BJ (cell line): ENCODE measurements around the gene COLGALT1. TPM values are rescaled to one million over a fixed set of nuclear protein-coding genes. Genes with fewer than 3 reads are reported as not detected.

ENCODE experiments used
- CTCF ChIA-PET: fragments of 350-600 bp; formaldehyde crosslinking; extraction: SDS; loops from one replicate; lab custom pipeline; 2021; ENCODE audit warnings: antibody characterized with exemption, inconsistent platforms; lab: Yijun Ruan, JAX
- POLR2A ChIA-PET: fragments of 300-600 bp; sonication (Branson Sonifier 250); formaldehyde crosslinking; extraction: SDS; loops from one replicate; lab custom pipeline; 2021; ENCODE audit warnings: antibody characterized with exemption; lab: Charles Lee
- DNase-seq: peaks from one replicate; pipeline ENCODE4 v3.0.0-alpha.2; 2011; ENCODE audit warnings: low read depth
- H3K27me3 ChIP-seq: 2 replicates; pipeline ENCODE4 v1.6.0; 2011; ENCODE audit warnings: low read length; ENCODE audit not compliant: control insufficient read depth, insufficient read depth
- H3K36me3 ChIP-seq: 2 replicates; pipeline ENCODE4 v1.5.1; 2011; ENCODE audit warnings: low read length; ENCODE audit not compliant: control insufficient read depth, insufficient read depth
- H3K4me3 ChIP-seq: 2 replicates; pipeline ENCODE4 v1.5.1; 2011; ENCODE audit warnings: low read depth, mild to moderate bottlenecking, control low read depth, low read length
- CTCF ChIP-seq: IDR thresholded peaks from 2 replicates; pipeline ENCODE4 v1.5.1; 2011; ENCODE audit warnings: low read depth, mild to moderate bottlenecking, control low read depth, inconsistent platforms, low read length, moderate library complexity; ENCODE audit not compliant: insufficient read depth
- polyA plus RNA-seq: library from polyadenylated mRNA; depleted of rRNA; stranded (reverse); fragments of >200 nt; gene quantifications from 2 replicates; pipeline ENCODE4 v1.2.3, GENCODE V29; 2011

Gene COLGALT1
- polyA plus RNA-seq, 1 experiment, result 158 TPM

GRCh38 chr19:17598953-17599352 lies 43.5 kb downstream of the COLGALT1 start:
- ChIA-PET CTCF (no interaction called here), POLR2A (no interaction called here)
- Histone ChIP-seq H3K27me3 (peaks cover 8% of the 10 kb centered on the region), H3K36me3 (no peaks in the 10 kb centered on the region), H3K4me3 (no peak overlapping the region)
- no peak for TF ChIP-seq CTCF
- no peak for DNase-seq

GRCh38 chr19:17599780-17600179 lies 44.3 kb downstream of the COLGALT1 start:
- DNase-seq, result no peak

GRCh38 chr19:17601683-17602082 lies 46.2 kb downstream of the COLGALT1 start:
- no peak overlapping the region for H3K4me3 ChIP-seq
- CTCF ChIA-PET, result no interaction called here
- no peaks in the 10 kb centered on the region for H3K36me3 ChIP-seq
- TF ChIP-seq CTCF, result no peak
- no peak for DNase-seq
- POLR2A ChIA-PET, result no interaction called here
- H3K27me3 ChIP-seq, result peaks cover 8% of the 10 kb centered on the region

More at GRCh38 chr19:17599780-17600179, 44.3 kb downstream of the COLGALT1 start:
- Histone ChIP-seq H3K4me3 (no peak overlapping the region), H3K36me3 (no peaks in the 10 kb centered on the region), H3K27me3 (peaks cover 8% of the 10 kb centered on the region)
- POLR2A ChIA-PET, result no interaction called here
- TF ChIP-seq CTCF, result no peak
- CTCF ChIA-PET, result interaction anchor here (0.8 kb wide), 1 partner anchor 26 kb away, joined by 3 read pairs; no protein-coding TSS in a partner anchor

GRCh38 chr19:17602217-17602616 lies 46.8 kb downstream of the COLGALT1 start:
- no peak for TF ChIP-seq CTCF
- Histone ChIP-seq H3K4me3 (no peak overlapping the region), H3K36me3 (no peaks in the 10 kb centered on the region), H3K27me3 (peaks cover 8% of the 10 kb centered on the region)
- ChIA-PET CTCF (no interaction called here), POLR2A (no interaction called here)
- no peak for DNase-seq

- Histone ChIP-seq H3K36me3 (no peaks in the 10 kb centered on the region), H3K4me3 (no peak overlapping the region), H3K27me3 (peaks cover 8% of the 10 kb centered on the region)
- CTCF ChIA-PET, result interaction anchor here (1.7 kb wide), 1 partner anchor 29 kb away, joined by 7 read pairs; no protein-coding TSS in a partner anchor
- no peak for TF ChIP-seq CTCF
- DNase-seq, result no peak
- POLR2A ChIA-PET, result no interaction called here
Observed at GRCh38 chr19:17602872-17603510, 47.5 kb downstream of the COLGALT1 start.
